Heart left ventricle (tissue), 13 donors: ENCODE measurements around the gene HOXB4.

Source experiments
- POLR2A ChIP-seq, 2 donors: fragments of 450-650 bp; IDR thresholded peaks; one replicate each; pipeline ENCODE4 v1.6.1; 2017; ENCODE audit warnings: antibody characterized with exemption in 2 of 2, mild to moderate bottlenecking in 2 of 2, moderate library complexity in 2 of 2
- TF ChIP-seq, protein P1 (sequence below), 12 donors: fragments of 200-600 bp; sonication (generic) in 4 of 12; IDR thresholded peaks; one replicate each; pipeline versions ENCODE4 v1.5.0 to v1.8.0; 2018 to 2022; ENCODE audit warnings: antibody characterized with exemption in 12 of 12, mild to moderate bottlenecking in 5 of 12
- donor health status: ischemic (EF 13 %, LVEDD 7.1; RV severe dilation, severe dysfunction).
- donor health status: DM: no; HTN: yes; CAD: no.
- donor health status: DM: no; HTN: no; CAD: no.
- donor health status: ischemic (EF 25% LVEDD 6.9; RV normal size, moderate dysfunction).
- donor health status: ischemic (EF 25% LVEDD 5.7; RV mildly dilated, moderate dysfunction).
- donor health status: ischemic (EF 35%, LVEDD 5.7; RV mildly dilated, moderate dysfunction).
- donor health status: nonischemic (EF 11% LVEDD 7.7; RV severe dilation, severe dysfunction).
- donor health status: DM: yes; HTN: yes; CAD: no.
- donor health status: PGD.
- donor health status: ischemic (EF 29% LVEDD 5.4; RV normal size, mild dysfunction).
- donor health status: nonischemic (EF 23%, LVEDD 6.1; RV moderate dilation, normal function).

DNA sequence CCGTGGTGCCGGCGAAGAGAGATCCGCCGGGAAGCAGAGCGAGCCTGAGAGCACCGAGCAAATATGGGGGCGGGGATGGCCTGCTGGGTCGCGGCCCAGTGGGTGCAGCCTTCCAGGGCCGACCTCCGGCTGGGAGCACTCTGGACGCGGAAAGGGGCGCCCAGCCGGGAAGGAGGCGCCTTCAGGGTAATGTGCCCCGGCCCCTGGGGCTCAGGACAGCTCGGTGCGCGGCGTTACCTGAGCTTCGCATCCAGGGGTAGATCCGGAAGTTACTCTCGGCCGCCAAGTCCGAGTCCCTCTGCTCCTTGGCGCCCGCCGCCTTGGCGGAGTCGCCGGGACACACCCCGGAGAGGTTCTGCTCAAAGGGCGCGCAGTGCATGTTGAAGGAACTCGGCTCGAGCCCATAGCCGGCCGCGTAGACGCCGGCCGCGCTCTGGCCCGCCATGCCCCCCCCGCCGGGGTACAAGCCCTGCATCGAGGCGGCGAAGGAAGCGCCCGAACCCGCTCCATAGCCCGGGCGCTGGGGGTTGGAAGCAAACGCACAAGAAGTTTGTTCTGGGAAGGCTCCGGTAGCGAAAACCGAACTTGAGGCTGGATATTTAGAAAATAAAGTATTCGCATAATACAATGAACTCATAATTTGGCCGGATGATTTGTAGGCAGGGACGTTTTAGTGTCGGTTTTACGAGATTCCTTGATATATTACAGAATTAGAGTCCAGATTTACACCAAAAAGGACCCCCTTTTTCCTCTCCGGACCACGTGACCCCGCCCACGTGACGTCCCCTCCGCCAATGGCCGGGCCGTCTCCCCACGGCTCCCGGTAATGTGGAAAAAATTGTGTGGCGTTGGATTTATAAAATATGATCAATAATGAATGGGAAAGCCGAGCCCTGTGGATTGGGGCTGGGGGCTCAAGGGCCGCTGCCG is 32.4 kb upstream of the HOXB4 start, which contains the start of gene HOXB7:
- TF ChIP-seq, protein P1, sequence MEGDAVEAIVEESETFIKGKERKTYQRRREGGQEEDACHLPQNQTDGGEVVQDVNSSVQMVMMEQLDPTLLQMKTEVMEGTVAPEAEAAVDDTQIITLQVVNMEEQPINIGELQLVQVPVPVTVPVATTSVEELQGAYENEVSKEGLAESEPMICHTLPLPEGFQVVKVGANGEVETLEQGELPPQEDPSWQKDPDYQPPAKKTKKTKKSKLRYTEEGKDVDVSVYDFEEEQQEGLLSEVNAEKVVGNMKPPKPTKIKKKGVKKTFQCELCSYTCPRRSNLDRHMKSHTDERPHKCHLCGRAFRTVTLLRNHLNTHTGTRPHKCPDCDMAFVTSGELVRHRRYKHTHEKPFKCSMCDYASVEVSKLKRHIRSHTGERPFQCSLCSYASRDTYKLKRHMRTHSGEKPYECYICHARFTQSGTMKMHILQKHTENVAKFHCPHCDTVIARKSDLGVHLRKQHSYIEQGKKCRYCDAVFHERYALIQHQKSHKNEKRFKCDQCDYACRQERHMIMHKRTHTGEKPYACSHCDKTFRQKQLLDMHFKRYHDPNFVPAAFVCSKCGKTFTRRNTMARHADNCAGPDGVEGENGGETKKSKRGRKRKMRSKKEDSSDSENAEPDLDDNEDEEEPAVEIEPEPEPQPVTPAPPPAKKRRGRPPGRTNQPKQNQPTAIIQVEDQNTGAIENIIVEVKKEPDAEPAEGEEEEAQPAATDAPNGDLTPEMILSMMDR (IDR thresholded peaks at IDR 0.05): no peak
- no peak for TF ChIP-seq POLR2A (IDR thresholded peaks at IDR 0.05)
